Measurements from ENCODE around the gene ZFYVE1. TPM values are rescaled to one million over a fixed set of nuclear protein-coding genes. Genes with fewer than 3 reads are reported as not detected.

The ZFYVE1 gene
- total and polyA plus RNA-seq, 2 experiments from 2014 or later, result 3.2 to 12.5 TPM

GRCh38 chr14:72943876-72944430, 83.0 kb downstream of the ZFYVE1 start:
- Mint-ChIP-seq H3K9me3 (no peaks in the 10 kb centered on the region), H3K4me3 (no peak overlapping the region), H3K4me1 (no peaks in the 10 kb centered on the region; the same call in 2 of the 3 replicates), H3K36me3 (ENCODE audit: low read depth) (peaks cover 23% of the 10 kb centered on the region), H3K27ac (no peak overlapping the region), H3K27me3 (ENCODE audit: insufficient read depth, low read depth, poor library complexity) (no peaks in the 10 kb centered on the region)
- ATAC-seq, result no peak
- no peak overlapping the region for H3K27ac ChIP-seq (ENCODE audit: low read depth)
- H3K4me1 ChIP-seq (ENCODE audit: insufficient read depth), result no peaks in the 10 kb centered on the region
- no peaks in the 10 kb centered on the region for H3F3A ChIP-seq (replicated peaks; ENCODE audit: low read depth)
- H3K36me3 ChIP-seq (ENCODE audit: insufficient read depth), result peaks cover 12% of the 10 kb centered on the region; the same call in 1 of the 2 replicates
- no peak overlapping the region for H3K4me3 ChIP-seq
- no peaks in the 10 kb centered on the region for H3K9me2 ChIP-seq (ENCODE audit: insufficient read depth)
- no peak overlapping the region for H3K4me2 ChIP-seq
- no peaks in the 10 kb centered on the region for H3K27me3 ChIP-seq (ENCODE audit: insufficient read depth)
- no peaks in the 10 kb centered on the region for H4K20me1 ChIP-seq (replicated peaks; ENCODE audit: insufficient read depth)
- no peak for TF ChIP-seq EZH2 (IDR thresholded peaks at IDR 0.05; ENCODE audit: low read depth, unreplicated experiment)
- no peak for TF ChIP-seq ZNF114 (CRISPR knock-in tag; IDR thresholded peaks at IDR 0.05)
- TF ChIP-seq CTCF (conservative IDR thresholded peaks at IDR 0.05; ENCODE audit: low read depth in 2 of 2), result no peak
- TF ChIP-seq JUNB (IDR thresholded peaks at IDR 0.05; ENCODE audit: unreplicated experiment), result no peak
- no peak for TF ChIP-seq REST (IDR thresholded peaks at IDR 0.05; ENCODE audit: unreplicated experiment)
- TF ChIP-seq NANOG (IDR thresholded peaks at IDR 0.05; ENCODE audit: borderline replicate concordance), result no peak
- no peak for TF ChIP-seq EZH2phosphoT487 (IDR thresholded peaks at IDR 0.05; ENCODE audit: unreplicated experiment)
- no peaks in the 10 kb centered on the region for H3K79me2 ChIP-seq (replicated peaks; ENCODE audit: insufficient read depth)
- no peak for DNase-seq (ENCODE audit: low spot score)
- H2AFZ ChIP-seq, result no peak overlapping the region

GRCh38 chr14:72942934-72943333, 84.0 kb downstream of the ZFYVE1 start:
- Mint-ChIP-seq H3K4me1 (no peaks in the 10 kb centered on the region; the same call in 2 of the 3 replicates), H3K27me3 (ENCODE audit: insufficient read depth, low read depth, poor library complexity) (no peaks in the 10 kb centered on the region), H3K27ac (no peak overlapping the region), H3K36me3 (ENCODE audit: low read depth) (peaks cover 28% of the 10 kb centered on the region), H3K9me3 (no peaks in the 10 kb centered on the region), H3K4me3 (no peak overlapping the region)
- H3F3A ChIP-seq (replicated peaks; ENCODE audit: low read depth), result no peaks in the 10 kb centered on the region
- no peaks in the 10 kb centered on the region for H3K27me3 ChIP-seq (ENCODE audit: insufficient read depth)
- H3K4me3 ChIP-seq, result no peak overlapping the region
- H2AFZ ChIP-seq, result no peak overlapping the region
- peak; percentile 42 for DNase-seq (ENCODE audit: low spot score)
- no peaks in the 10 kb centered on the region for H3K79me2 ChIP-seq (replicated peaks; ENCODE audit: insufficient read depth)
- peak; percentile 47 for ATAC-seq
- peaks cover 12% of the 10 kb centered on the region; the same call in 1 of the 2 replicates for H3K36me3 ChIP-seq (ENCODE audit: insufficient read depth)
- H3K27ac ChIP-seq (ENCODE audit: low read depth), result no peak overlapping the region
- TF ChIP-seq ZNF331 (CRISPR knock-in tag; IDR thresholded peaks at IDR 0.05; ENCODE audit: low read depth) (no peak), CTCF (conservative IDR thresholded peaks at IDR 0.05; ENCODE audit: low read depth in 2 of 2) (peak; percentile 18 to 60; a peak in 2 of 4 replicates), CREB1 (CRISPR knock-in tag; IDR thresholded peaks at IDR 0.05; ENCODE audit: low read depth) (no peak)
- H3K9me2 ChIP-seq (ENCODE audit: insufficient read depth), result no peaks in the 10 kb centered on the region
- H3K4me1 ChIP-seq (ENCODE audit: insufficient read depth), result no peaks in the 10 kb centered on the region
- H4K20me1 ChIP-seq (replicated peaks; ENCODE audit: insufficient read depth), result no peaks in the 10 kb centered on the region
- H3K4me2 ChIP-seq, result no peak overlapping the region

All from GM23338 (cell line).